ENCODE results near the gene ANAPC16.

- TF ChIP-seq CTCF (IDR thresholded peaks at IDR 0.05; ENCODE audit: low read depth, low read length) (no peak), EZH2phosphoT487 (IDR thresholded peaks at IDR 0.05; ENCODE audit: low read depth) (no peak)
Measured at GRCh38 chr10:72257051-72257892, 41.5 kb downstream of the ANAPC16 start.

Data from OCI-LY3 (cell line).